Subcutaneous adipose tissue (tissue), 4 donors: Measurements from ENCODE around the gene DNAJC2. TPM values are rescaled to one million over a fixed set of nuclear protein-coding genes. Genes with fewer than 3 reads are reported as not detected.

Experiments used
- total RNA-seq, 4 donors: library from RNA; depleted of rRNA; stranded (reverse); fragments of >200 nt; gene quantifications; one replicate each; pipeline ENCODE4 v1.1.0, GENCODE V29; 2016
- TF ChIP-seq, protein P1 (sequence below): fragments of 450-650 bp; IDR thresholded peaks from one replicate; pipeline ENCODE4 v1.5.1; 2016; ENCODE audit warnings: low read depth, mild to moderate bottlenecking, control low read depth, antibody characterized with exemption, moderate library complexity

The DNAJC2 gene
- total RNA-seq, 4 donors from 2014 or later, result 13.3 to 30.5 (median 21.7) TPM

DNA sequence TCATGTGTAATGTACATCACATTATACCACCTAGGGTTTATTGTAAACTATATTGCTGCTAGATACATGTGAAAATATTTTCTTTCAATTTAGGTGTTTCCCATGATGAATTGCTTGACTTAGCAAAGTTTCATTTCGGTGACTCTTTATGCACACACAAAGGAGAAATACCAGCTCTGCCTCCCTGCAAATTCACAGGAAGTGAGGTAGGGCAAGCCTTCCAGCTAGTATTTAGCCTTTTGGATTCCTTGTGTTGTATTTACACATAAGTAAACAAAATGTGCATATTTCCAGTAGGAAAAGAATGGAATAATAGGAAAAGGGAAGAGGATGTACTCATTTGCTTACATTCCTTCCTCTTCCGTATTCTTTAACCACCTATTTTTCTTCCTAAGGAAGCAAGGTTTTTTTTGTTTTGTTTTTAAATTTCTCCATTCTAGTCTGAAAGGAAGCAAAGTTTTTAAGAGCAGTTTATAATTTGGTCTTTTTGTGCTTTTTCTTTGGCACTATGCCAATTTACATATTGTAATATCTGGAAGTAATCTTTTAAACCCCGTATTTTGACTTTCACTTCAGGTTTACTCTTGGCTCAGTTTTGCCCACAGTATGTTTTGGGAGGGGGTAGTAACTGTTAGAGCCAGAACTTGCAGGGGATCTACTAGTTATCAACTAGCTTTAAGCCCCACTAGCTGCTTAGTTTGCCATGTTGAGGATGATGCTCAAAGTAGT, 36.9 kb downstream of the DNAJC2 start:
- TF ChIP-seq, protein P1, sequence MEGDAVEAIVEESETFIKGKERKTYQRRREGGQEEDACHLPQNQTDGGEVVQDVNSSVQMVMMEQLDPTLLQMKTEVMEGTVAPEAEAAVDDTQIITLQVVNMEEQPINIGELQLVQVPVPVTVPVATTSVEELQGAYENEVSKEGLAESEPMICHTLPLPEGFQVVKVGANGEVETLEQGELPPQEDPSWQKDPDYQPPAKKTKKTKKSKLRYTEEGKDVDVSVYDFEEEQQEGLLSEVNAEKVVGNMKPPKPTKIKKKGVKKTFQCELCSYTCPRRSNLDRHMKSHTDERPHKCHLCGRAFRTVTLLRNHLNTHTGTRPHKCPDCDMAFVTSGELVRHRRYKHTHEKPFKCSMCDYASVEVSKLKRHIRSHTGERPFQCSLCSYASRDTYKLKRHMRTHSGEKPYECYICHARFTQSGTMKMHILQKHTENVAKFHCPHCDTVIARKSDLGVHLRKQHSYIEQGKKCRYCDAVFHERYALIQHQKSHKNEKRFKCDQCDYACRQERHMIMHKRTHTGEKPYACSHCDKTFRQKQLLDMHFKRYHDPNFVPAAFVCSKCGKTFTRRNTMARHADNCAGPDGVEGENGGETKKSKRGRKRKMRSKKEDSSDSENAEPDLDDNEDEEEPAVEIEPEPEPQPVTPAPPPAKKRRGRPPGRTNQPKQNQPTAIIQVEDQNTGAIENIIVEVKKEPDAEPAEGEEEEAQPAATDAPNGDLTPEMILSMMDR, result no peak

GRCh38 chr7:103301441-103301840, 43.1 kb downstream of the DNAJC2 start:
- TF ChIP-seq, protein P1, result no peak

DNA sequence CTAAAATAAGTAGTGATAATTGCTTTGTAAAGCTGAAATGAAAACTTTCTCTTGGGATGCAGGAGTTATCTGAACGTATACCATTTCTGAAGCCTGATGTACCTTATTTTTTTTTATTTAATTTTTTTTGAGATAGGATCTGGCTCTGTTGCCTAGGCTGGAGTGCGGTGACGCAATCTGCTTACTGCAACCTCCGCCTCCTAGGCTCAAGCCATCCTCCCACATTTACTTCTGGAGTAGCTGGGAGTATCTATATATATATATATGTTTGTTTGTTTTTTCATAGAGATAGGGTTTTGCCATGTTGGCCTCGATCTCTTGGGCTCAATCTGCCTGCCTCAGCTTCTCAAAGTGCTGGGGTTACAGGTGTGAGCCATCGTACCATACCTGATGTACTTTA, 44.9 kb downstream of the DNAJC2 start:
- TF ChIP-seq, protein P1, result no peak

DNA sequence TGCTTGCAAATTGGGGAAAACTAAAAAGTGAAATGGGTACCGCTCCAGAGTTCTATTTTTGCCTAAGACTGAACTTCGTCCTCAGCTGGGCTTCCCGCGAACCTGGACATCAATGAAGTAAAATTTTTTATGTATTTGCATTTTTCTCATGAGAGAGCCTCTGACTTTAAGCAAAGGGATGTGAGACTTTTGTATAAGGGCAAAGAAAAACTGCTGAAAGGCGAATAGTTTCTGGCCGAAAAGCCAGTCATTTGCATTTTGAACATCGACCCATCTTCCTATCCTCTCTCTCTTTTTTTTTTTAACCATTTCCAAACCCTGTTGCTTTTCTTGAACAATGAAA, 46.8 kb downstream of the DNAJC2 start:
- TF ChIP-seq, protein P1, result no peak

GRCh38 chr7:103296901-103297836, 47.4 kb downstream of the DNAJC2 start, which contains the start of gene PMPCB:
TSS of gene PMPCB (plus strand) at chr7:103297435. CDS start at chr7:103297460, 25 bp downstream.
- TF ChIP-seq, protein P1, result no peak

- TF ChIP-seq, protein P1, result no peak
Observed at GRCh38 chr7:103293526-103293925, 51.0 kb downstream of the DNAJC2 start.

- TF ChIP-seq, protein P1, result no peak
Observed at GRCh38 chr7:103292122-103292521, 52.4 kb downstream of the DNAJC2 start.
